GM18498 (cell line): Measurements from ENCODE around the gene TVP23C.

Experiments used
- ATAC-seq: cut with Tn5 transposase; IDR thresholded peaks from one replicate; pipeline ENCODE4 v1.9.1; 2021; ENCODE audit warnings: mild to moderate bottlenecking, moderate library complexity; ENCODE audit not compliant: unreplicated experiment

The TVP23C gene

GRCh38 chr17:15496735-15497670 lies 66.3 kb downstream of the TVP23C start:
- ATAC-seq, result no peak

- no peak for ATAC-seq
Observed at GRCh38 chr17:15494821-15495220, 68.5 kb downstream of the TVP23C start.

GRCh38 chr17:15493693-15494035 lies 69.6 kb downstream of the TVP23C start:
- no peak for ATAC-seq

DNA sequence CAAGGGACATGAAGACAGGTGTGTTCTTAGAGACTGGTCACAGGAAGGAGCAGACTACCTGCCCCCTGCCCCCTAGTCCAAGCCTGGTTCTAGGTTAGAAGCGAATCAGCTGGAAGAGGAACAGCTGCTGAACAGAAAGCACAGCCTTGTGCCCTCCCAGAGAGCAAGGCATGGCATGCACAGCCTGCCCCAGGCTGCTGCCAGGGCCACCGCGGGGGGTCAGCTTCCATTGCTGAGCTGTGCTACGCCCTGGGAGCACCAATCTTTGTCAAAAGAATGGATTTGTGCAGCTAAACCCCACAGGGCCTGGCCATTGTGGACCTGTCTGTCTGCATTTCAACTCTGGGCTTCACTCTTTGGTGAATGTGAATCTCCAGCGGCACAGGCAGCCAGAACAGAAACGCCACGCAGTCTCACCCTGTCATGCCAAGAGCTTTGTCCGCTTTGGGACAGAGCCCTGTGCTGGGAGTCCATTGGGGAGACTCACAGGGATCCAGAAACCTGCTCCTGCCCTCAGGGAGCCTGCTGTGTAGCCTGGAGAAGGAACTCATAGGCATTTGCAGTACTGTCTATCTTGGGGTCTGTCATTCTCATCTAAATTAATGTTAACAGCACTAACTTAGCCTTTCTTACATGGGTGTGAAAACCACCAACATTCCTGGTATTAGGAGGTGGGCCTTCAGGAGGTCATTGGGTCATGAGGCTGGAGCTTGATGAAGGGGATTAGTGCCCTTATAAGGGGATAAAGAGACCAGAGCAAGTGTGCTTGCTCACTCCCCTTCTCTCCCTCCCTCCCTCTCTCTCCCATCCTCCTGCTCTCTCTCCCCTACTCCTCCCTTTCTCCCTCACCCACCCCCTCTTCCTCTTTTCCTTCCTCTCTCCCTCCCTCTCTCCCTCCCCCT lies 70.2 kb downstream of the TVP23C start:
- ATAC-seq, result no peak

DNA sequence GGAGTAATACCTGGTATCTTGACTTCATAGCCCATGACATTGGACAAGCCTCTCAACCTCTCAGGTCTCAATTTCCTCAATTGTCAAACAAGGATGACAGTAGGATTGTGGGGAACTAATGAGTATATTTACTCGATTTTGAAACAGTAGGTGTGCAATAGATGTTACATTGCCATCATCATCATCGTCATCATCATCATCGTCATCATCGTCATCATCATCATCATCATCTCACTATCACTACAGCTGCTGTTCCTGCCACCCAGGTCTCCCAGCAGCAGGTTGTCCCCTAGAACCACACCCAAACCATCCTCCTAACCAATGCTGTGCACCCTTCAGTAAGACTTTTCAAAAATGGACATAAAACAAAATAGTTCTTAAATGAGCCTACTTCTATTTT lies 71.1 kb downstream of the TVP23C start:
- ATAC-seq, result no peak

GRCh38 chr17:15490634-15491261 lies 72.5 kb downstream of the TVP23C start:
- ATAC-seq, result no peak

DNA sequence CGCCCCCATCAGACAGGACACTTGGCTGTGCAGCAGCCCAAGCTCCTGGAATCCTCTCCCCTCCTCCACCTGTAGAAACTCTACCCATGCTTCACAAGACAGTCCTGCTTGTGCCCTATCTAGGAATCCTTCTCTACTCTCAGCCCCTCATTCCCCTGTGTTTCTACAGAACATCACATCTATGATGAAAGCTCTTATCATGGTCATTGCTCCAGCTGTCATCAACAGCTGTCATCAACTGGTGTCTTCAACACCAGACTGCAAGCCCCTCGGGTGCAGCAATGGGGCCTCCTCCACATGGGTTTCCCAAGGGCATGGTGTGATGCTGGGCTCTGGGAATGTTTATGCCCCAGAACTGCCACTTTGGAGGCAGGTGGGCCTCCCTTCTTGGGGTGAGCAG lies 74.7 kb downstream of the TVP23C start:
- no peak for ATAC-seq

- ATAC-seq, result no peak
Observed at GRCh38 chr17:15485045-15485444, 78.2 kb downstream of the TVP23C start.

DNA sequence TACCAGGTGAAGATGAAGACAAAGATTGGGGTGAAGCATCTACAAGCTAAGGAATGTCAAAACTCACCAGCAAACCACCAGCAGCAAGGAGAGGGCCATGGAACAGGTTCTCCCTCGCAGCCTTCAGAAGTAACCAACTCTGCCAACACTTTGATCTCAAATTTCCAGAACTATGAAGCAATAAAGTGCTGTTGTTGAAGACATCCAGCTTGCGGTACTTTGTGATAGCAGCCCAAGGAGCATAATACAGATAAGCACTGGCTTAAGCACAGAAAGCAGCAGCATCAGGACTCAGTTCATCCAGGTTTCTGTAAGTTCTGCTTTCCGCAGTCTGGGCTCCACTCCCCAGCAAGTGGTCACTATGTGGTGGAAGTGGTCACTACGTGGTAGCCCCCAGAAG lies 79.9 kb downstream of the TVP23C start:
- no peak for ATAC-seq

GRCh38 chr17:15482476-15482875 lies 80.8 kb downstream of the TVP23C start:
- no peak for ATAC-seq

DNA sequence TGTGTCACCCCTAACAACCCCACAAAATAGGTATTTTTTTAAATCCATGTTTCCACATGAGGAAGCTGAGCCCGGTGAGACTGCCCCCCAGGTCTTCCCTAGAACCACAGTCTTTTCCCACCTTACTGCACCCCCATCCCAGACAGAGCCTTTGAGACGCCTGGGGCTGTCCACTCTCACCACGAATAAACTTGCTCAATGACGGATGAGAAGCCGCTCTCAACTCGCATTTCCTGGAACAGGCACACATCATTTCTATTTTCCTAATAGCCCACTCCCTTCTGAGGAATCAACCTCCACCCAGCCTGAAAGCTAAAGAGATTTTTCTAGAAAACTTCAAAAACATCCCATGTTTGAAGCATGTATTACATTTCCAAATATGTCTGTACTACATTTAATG lies 81.8 kb downstream of the TVP23C start:
- ATAC-seq, result no peak

DNA sequence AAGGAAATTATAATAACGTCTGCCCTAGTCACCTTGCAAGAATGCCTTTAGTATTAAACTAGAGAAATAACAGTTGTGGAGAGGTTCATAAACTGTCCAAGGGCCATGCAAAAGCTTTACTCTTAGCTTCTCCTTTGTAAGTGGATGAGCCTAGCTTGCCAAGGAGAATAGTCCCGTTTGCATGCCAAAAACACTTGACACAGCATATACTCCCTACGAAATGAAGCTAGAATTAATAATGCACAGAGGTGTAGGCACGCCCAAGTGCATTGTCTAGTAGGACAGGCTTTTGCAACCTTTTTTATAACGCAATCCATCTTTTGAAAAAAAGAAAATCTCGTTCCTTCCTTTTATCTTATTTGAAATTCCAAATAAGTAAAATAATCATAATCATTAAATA lies 83.1 kb downstream of the TVP23C start:
- no peak for ATAC-seq

DNA sequence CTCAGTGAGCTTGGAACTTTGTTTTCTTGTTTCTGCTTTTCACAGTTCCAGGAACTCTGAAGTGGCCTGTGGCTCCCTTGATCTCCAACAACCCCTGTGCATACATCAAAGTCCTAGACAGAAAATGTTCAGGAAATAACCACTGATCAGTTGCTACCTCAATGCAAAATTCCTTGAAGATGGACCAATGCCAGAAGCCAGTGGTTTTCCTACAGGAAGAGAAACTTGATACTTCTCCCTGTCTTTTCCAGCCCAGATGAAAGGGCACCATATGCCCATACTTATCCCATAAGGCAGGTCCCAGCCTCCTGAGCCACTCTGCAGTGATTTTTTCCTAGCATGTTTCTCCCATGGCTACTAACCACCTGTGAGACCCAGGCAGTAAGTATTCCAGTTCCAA lies 83.6 kb downstream of the TVP23C start:
- ATAC-seq, result no peak

DNA sequence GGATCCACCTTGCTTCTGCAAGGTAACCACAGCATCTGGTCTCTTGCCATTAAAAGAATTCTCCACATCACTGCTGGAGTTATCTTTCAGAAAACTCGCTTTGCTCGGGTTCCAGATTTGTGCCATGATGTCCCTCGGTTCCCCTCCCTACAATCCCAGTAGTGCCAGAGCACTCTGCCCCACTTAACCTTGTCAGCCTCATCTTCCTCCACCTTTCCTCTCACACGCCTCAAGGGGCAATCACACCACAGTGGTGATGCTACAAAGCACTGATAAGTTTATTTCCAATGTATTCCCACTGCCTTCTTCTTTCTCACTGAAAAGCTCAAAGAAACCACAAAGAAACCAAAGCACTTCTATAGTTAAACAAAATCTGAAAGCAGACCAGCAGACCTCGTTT lies 84.4 kb downstream of the TVP23C start:
- no peak for ATAC-seq

DNA sequence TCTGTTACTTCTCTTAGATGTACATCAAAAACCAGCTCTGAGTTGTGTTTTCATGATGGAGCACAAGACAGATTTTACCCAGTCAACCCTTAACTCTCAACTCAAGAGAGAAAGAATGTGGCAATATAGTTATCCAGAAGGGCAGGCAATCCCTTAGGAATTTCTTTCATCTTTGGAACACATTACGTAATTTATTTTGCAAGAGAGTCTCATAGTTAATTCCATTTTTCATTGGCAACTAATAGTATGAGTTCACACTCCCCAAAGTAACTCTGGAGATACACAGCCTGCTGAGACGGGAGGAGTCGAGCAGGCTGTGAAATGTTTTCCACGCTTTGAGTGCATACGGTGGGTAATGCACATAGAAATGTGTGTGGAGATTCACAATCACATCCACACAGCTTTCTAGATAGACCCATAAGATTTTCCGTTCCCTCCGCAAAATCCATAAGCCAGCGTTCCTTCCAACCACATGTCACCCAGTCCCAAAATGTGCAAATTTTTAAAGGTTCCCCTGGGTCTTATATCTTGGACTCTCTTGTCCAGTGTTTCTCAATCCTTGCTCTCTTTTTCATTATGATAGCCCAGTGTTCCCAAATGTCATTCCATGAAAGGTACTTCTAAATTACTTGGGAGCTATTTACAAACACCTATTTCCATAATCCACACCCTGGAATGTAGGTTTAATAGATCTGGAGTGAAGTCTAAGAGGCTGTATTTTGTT lies 87.5 kb downstream of the TVP23C start:
- no peak for ATAC-seq

DNA sequence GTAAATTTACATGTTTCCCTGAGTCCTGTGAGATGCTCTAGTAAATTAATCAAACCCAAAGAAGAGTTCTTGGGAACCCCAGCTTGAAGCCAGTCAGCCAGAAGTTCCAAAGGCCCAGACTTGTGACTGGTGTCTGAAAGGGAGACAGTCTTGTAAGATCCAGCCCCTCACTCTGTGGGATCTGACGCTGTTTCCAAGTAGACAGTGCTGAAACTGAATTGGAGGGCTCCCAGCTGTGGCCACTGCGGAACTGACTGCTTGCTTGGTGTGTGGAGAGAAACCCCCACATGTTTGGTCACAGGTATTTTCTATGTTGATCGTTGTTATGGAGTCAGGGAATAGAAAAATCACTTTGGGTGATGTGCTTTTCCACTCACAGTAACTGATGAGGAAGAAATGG lies 90.4 kb downstream of the TVP23C start:
- ATAC-seq, result no peak

DNA sequence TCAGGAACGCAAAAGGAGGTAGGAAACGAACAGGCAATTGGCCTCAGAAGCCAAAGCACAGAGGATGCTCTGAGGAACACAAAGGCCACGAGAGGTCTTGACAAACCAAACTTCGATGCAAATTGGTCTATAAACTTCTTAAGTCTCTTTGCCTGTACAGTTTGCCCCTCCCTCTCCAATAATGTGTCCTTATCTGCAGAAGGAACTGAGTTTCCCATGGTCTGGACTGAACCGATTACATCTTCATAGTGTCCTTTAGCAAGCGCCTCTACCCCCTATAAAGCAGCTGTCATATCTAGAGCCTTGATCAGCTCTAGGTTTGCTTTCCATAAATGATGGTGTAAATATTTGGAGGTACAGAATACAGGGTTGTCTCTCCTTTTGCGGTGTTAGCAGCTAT lies 92.7 kb downstream of the TVP23C start:
- ATAC-seq, result no peak

DNA sequence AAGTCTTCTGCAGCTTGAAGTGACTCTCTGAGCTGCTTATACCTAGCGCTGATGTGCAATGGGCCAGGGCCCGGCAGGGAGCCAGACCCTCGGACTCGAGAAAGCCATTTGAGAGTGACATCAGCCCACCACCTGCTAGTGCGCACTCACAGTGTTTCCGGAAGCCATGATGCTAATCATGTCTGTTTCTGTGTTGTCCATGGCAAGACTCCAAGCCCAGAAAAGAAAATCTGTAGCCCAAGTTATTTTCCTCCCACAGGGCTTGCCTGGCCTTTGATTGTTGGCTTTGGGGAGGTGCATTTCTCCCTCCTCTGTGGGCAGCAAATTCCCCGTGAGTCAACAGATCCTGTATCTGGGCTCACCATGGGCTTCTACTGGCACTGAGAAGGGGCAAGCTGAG lies 94.0 kb downstream of the TVP23C start:
- ATAC-seq, result no peak

GRCh38 chr17:15468126-15468525 lies 95.2 kb downstream of the TVP23C start:
- ATAC-seq, result no peak

GRCh38 chr17:15467592-15467991 lies 95.7 kb downstream of the TVP23C start, which contains the start of gene CDRT4:
CDRT4 (minus strand) TSS chr17:15467621; CDS start chr17:15440238, 27,383 bp downstream.
- ATAC-seq, result no peak

GRCh38 chr17:15466131-15466530 lies 97.2 kb downstream of the TVP23C start:
- ATAC-seq, result no peak
